Measurements from ENCODE around the gene SLC29A1.

DNA sequence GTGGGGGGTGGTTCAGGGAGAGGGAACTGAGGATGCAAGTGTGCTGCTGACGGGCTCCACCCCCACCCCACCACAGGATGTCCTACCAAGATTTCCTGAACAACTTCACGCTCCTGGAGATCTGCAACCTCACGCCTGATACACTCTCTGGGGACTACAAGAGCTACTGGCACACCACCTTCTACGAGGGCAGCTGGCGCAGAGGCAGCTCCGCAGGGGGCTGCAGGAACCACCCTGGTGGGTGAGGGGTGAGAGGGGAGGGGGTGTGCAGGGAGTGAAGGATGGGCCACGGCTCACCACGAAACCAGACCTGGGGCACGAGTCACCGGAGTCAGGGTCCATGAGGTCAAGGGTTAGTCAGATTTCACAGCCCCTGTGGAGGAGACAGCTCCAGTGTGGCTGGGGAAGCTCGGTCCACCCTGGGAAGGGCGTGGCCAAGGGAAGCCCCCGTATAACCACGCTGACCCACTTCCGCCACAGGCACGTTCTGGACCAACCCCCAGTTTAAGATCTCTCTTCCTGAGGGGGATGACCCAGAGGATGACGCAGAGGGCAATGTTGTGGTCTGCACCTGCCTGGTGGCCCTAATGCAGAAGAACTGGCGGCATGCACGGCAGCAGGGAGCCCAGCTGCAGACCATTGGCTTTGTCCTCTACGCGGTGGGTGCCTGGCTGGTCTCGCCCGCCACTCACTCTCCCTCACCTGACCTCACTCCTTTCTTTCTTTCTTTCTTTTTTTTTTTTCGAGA is 46.5 kb upstream of the SLC29A1 start:
- TF ChIP-seq, protein P1, sequence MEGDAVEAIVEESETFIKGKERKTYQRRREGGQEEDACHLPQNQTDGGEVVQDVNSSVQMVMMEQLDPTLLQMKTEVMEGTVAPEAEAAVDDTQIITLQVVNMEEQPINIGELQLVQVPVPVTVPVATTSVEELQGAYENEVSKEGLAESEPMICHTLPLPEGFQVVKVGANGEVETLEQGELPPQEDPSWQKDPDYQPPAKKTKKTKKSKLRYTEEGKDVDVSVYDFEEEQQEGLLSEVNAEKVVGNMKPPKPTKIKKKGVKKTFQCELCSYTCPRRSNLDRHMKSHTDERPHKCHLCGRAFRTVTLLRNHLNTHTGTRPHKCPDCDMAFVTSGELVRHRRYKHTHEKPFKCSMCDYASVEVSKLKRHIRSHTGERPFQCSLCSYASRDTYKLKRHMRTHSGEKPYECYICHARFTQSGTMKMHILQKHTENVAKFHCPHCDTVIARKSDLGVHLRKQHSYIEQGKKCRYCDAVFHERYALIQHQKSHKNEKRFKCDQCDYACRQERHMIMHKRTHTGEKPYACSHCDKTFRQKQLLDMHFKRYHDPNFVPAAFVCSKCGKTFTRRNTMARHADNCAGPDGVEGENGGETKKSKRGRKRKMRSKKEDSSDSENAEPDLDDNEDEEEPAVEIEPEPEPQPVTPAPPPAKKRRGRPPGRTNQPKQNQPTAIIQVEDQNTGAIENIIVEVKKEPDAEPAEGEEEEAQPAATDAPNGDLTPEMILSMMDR (IDR thresholded peaks at IDR 0.05; ENCODE audit: low read depth, low read length): no peak
- no peak for TF ChIP-seq EZH2phosphoT487 (IDR thresholded peaks at IDR 0.05; ENCODE audit: low read depth)
